GM10266 (cell line): Measurements from ENCODE around the gene UBE2E2.

Experiments
- DNase-seq: peaks from one replicate; pipeline ENCODE4 v3.0.0; 2012; ENCODE audit errors: extremely low spot score
- TF ChIP-seq, protein P1 (sequence below): IDR thresholded peaks from 2 replicates; pipeline ENCODE4 v1.5.1; 2012; ENCODE audit warnings: mild to moderate bottlenecking, low read depth; ENCODE audit not compliant: control insufficient read depth, insufficient read depth; ENCODE audit errors: missing control alignments

Gene UBE2E2

DNA sequence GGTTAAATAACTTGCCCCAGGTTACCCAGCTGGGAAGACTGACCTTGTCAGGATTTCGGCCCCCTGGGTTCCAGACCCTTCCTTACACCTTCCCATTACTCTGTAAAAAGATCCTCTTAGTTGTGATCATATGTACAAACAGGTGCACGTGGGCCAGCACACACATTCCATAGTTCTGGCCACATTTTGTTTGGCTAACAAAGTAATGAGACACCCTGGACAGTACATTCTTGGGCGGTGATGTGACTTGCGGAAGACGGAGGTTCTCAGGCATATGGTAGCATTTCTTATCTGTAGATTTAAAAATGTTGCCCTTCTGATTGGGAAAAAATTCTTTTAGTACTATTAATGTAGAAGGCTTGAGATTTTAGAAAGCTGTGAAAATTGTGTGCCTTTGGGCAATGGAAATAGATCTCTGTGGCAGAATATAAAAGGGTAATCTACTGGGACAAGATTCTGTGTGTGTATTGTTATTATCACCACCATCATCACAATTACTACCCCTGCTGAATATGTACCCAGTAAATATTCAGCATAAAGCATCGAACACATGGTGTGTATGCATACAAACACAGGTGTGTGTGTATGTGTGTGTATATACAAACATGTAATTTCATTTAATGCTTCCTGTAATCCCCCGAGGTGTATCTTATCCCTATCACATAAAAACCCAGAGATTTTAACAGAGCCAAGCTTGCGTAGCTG lies 397.2 kb downstream of the UBE2E2 start:
- DNase-seq: no peak
- TF ChIP-seq, protein P1, sequence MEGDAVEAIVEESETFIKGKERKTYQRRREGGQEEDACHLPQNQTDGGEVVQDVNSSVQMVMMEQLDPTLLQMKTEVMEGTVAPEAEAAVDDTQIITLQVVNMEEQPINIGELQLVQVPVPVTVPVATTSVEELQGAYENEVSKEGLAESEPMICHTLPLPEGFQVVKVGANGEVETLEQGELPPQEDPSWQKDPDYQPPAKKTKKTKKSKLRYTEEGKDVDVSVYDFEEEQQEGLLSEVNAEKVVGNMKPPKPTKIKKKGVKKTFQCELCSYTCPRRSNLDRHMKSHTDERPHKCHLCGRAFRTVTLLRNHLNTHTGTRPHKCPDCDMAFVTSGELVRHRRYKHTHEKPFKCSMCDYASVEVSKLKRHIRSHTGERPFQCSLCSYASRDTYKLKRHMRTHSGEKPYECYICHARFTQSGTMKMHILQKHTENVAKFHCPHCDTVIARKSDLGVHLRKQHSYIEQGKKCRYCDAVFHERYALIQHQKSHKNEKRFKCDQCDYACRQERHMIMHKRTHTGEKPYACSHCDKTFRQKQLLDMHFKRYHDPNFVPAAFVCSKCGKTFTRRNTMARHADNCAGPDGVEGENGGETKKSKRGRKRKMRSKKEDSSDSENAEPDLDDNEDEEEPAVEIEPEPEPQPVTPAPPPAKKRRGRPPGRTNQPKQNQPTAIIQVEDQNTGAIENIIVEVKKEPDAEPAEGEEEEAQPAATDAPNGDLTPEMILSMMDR: no peak

DNA sequence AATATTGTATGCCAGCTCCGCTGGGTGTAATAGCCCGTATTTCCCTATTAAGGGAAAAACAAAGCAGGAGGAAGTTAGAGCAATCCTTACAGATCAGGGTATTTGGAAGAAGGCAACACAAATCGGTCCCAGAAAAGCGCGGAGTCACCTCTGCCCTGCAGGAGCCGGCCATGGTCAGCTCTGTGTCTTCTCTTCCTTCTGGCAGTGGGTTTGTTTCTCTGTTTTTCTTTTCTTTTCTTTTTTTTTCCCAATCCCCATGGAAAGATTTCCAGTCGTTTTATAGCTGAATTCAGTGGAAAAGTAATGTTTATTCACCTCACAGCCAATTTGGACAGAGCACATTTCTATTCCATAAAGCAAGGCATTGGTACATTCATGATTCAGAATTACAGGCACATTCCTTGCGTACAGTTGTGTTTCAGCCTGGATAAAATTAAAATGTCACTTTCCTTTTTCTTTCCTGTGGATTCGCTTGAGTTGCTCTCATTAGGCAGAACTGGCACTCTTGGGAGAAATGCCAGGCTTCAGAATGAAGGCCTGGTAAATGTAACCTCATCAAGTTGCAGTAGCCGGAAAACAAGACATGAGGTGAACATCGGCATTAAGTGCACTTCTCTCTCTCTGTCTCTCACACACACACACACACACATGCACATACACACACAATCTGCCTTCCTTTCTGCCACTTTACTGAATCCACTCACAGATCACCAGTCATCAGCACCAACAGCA lies 398.1 kb downstream of the UBE2E2 start:
- DNase-seq: no peak
- TF ChIP-seq, protein P1: no peak

DNA sequence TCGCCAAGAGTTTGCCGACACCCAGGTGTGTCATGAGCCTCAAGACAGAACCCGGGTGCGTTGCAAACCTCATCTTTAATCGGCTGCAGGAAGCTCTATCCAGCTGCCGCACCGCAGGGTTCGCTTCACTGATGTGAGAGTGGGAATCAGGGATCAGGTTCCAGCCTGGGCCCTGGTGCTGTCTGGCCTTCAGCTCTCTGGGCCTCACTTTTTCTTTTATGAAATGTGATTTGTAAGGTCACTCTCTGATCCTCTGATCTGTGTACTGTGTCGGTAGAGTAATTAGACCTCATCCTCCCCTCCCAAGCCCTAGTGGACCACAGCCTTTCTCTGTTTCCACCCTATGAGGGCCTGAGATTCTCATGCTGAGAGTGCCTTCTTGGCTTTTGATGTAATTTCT lies 399.8 kb downstream of the UBE2E2 start:
- no peak for DNase-seq
- TF ChIP-seq, protein P1: no peak

DNA sequence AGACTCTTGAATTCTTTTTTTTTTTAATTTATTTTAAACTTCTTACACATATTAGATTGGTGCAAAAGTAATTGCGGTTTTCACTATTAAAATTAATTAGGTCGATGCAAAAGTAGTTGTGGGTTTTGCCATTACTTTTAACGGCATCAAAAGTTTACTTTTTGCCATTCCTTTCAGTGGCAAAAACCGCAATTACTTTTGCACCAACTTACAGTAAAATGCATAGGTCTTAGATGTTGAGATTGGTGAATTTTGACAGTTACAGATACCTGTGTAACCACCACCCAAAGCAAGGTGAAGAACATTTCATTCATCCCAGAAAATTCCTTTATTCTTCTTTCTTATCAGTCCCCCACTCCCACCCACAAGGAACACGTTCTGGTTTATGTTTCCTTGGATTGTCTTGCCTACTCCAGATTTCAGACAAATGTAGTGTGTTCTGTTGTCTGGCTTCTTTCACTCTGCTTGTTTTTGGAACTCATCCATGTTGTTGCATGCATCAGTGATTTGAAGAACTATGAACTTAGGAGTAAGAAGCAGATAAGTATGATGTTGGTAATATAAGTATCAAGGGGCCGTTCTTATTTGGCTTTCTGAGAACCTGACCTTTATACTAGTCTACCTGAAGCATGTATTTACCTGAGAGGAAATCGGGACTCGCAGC lies 404.2 kb downstream of the UBE2E2 start:
- DNase-seq: no peak
- TF ChIP-seq, protein P1: no peak

DNA sequence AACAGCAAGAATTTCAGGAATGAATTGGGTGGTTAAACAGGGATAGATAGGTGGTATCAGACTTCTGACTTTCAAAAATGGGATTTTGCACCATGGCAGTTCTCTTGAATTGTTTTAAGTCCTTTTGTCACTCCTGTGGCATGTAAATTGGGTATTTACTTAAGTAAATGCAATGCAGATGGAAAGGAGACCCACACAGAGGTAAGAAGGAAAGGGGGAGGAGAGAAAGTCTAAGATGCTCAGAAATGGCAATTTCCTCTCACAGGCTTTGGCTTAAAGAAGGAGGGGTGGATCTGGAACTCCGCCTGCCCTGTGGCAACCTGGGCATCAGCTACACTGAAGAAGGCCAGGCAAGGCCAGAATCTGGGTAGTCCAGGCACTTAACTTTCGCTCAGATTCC lies 405.5 kb downstream of the UBE2E2 start:
- DNase-seq: no peak
- TF ChIP-seq, protein P1: no peak

DNA sequence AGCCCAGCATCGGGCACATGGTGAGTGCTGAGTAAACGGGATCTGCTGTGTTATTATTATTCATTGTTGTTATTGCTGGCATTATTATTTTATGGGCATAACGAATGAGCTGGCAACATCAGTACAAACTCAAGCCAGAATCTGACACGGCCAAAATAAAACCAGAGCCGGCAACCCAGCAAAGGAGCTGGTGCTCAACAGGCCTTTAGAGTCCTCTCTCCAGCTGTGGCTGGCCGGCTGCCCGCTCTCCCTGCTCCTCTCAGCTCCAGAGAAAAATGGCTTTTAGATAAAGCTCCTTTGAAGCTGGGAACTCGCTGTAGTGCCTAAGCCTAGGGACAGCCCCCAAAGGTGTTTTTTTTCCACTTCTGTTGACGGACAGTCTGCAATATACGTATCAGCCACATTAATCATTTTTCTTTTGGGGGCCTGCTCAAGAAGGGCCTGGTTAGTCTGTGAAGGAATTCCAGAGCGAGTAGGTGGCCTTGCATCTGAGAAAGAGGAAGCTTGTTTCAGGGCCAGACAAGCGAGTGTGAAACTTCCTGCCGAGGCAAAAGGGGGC lies 408.7 kb downstream of the UBE2E2 start:
- no peak for DNase-seq
- TF ChIP-seq, protein P1: no peak
